Astrocyte of the spinal cord (primary cell): ENCODE measurements around the gene CBY1.

Experiments
- DNase-seq: peaks from one replicate; pipeline ENCODE4 v3.0.0; 2011; ENCODE audit warnings: low read depth, low spot score
- H3K4me3 ChIP-seq: 2 replicates; pipeline ENCODE4 v1.5.1; 2011; ENCODE audit warnings: low read depth, mild to moderate bottlenecking, low read length, moderate library complexity
- CTCF ChIP-seq: IDR thresholded peaks from 2 replicates; pipeline ENCODE4 v1.5.1; 2012; ENCODE audit warnings: low read depth, mild to moderate bottlenecking, low read length, inconsistent platforms
- in situ Hi-C: cut with HindIII; loops from 2 replicates; pipeline ENCODE4 v1.10.0; 2017; ENCODE audit warnings: low sequenced_read_pairs

CBY1 gene

GRCh38 chr22:38706901-38707195, 50.4 kb downstream of the CBY1 start:
- no peak for DNase-seq
- TF ChIP-seq CTCF, result no peak
- H3K4me3 ChIP-seq, result peak overlapping the region; percentile 91
- in situ Hi-C loops, result no loop called here

GRCh38 chr22:38707346-38707745, 50.9 kb downstream of the CBY1 start:
- TF ChIP-seq CTCF, result no peak
- in situ Hi-C loops, result no loop called here
- H3K4me3 ChIP-seq, result peak overlapping the region; percentile 91

GRCh38 chr22:38707984-38708383, 51.5 kb downstream of the CBY1 start:
- in situ Hi-C loops, result no loop called here
- DNase-seq, result no peak
- TF ChIP-seq CTCF, result no peak
- no peak overlapping the region for H3K4me3 ChIP-seq

More at GRCh38 chr22:38707346-38707745, 50.9 kb downstream of the CBY1 start:
- DNase-seq, result peak; percentile 15

GRCh38 chr22:38709306-38709705, 52.9 kb downstream of the CBY1 start:
- TF ChIP-seq CTCF, result no peak
- no peak for DNase-seq
- in situ Hi-C loops, result no loop called here
- H3K4me3 ChIP-seq, result no peak overlapping the region

- H3K4me3 ChIP-seq, result no peak overlapping the region
- no peak for TF ChIP-seq CTCF
- in situ Hi-C loops, result no loop called here
- no peak for DNase-seq
These were observed 53.9 kb downstream of the CBY1 start for GRCh38 chr22:38710351-38710750.

- H3K4me3 ChIP-seq, result no peak overlapping the region
- in situ Hi-C loops, result no loop called here
- DNase-seq, result no peak
- no peak for TF ChIP-seq CTCF
These were observed 54.4 kb downstream of the CBY1 start for GRCh38 chr22:38710866-38711265.

- no peak for DNase-seq
- no peak overlapping the region for H3K4me3 ChIP-seq
- TF ChIP-seq CTCF, result no peak
- in situ Hi-C loops, result no loop called here
These were observed 56.2 kb downstream of the CBY1 start for GRCh38 chr22:38712486-38713207.
